HEK293 (cell line): ENCODE data around the gene PTGIR.

Experiments
- FEZF1 ChIP-seq: fragments of 450-650 bp; formaldehyde crosslinking; IDR thresholded peaks from 2 replicates; pipeline ENCODE4 v1.5.1; 2016; ENCODE audit warnings: missing biosample characterization, missing genetic modification characterization
- GLIS2 ChIP-seq: fragments of 450-650 bp; formaldehyde crosslinking; IDR thresholded peaks from 2 replicates; pipeline ENCODE4 v1.5.1; 2016; ENCODE audit warnings: missing biosample characterization, missing genetic modification characterization
- OSR2 ChIP-seq: fragments of 450-650 bp; formaldehyde crosslinking; IDR thresholded peaks from 2 replicates; pipeline ENCODE4 v1.5.1; 2016; ENCODE audit warnings: missing biosample characterization, missing genetic modification characterization
- PRDM2 ChIP-seq: fragments of 450-650 bp; formaldehyde crosslinking; IDR thresholded peaks from 2 replicates; pipeline ENCODE4 v1.5.1; 2016; ENCODE audit warnings: missing biosample characterization, missing genetic modification characterization, borderline replicate concordance
- SALL2 ChIP-seq: fragments of 450-650 bp; formaldehyde crosslinking; IDR thresholded peaks from 2 replicates; pipeline ENCODE4 v1.5.0; 2017; ENCODE audit warnings: missing biosample characterization, mild to moderate bottlenecking, missing genetic modification characterization, borderline replicate concordance
- SCRT1 ChIP-seq: fragments of 450-650 bp; formaldehyde crosslinking; IDR thresholded peaks from 2 replicates; pipeline ENCODE4 v1.5.1; 2016; ENCODE audit warnings: missing biosample characterization, missing genetic modification characterization, borderline replicate concordance
- SP3 ChIP-seq: fragments of 450-650 bp; formaldehyde crosslinking; IDR thresholded peaks from 2 replicates; pipeline ENCODE4 v1.5.1; 2016; ENCODE audit warnings: missing biosample characterization, missing genetic modification characterization
- SP7 ChIP-seq: fragments of 450-650 bp; formaldehyde crosslinking; IDR thresholded peaks from 2 replicates; pipeline ENCODE4 v1.5.1; 2016; ENCODE audit warnings: missing biosample characterization, missing genetic modification characterization
- WT1 ChIP-seq: fragments of 450-650 bp; formaldehyde crosslinking; IDR thresholded peaks from 2 replicates; pipeline ENCODE4 v1.5.1; 2016; ENCODE audit warnings: missing biosample characterization, missing genetic modification characterization
- ZFHX2 ChIP-seq: fragments of 450-650 bp; formaldehyde crosslinking; conservative IDR thresholded peaks from 2 replicates; pipeline ENCODE4 v1.5.1; 2016; ENCODE audit warnings: missing biosample characterization, missing genetic modification characterization
- ZFP69B ChIP-seq: fragments of 450-650 bp; formaldehyde crosslinking; IDR thresholded peaks from 2 replicates; pipeline ENCODE4 v1.5.1; 2016; ENCODE audit warnings: missing biosample characterization, missing genetic modification characterization
- ZNF174 ChIP-seq: fragments of 450-650 bp; formaldehyde crosslinking; IDR thresholded peaks from 2 replicates; pipeline ENCODE4 v1.5.0; 2017; ENCODE audit warnings: missing biosample characterization, mild to moderate bottlenecking, missing genetic modification characterization
- ZNF175 ChIP-seq: fragments of 450-650 bp; formaldehyde crosslinking; IDR thresholded peaks from 2 replicates; pipeline ENCODE4 v1.5.1; 2016; ENCODE audit warnings: missing biosample characterization, missing genetic modification characterization
- ZNF184 ChIP-seq: fragments of 450-650 bp; IDR thresholded peaks from 2 replicates; pipeline ENCODE4 v1.5.1; 2018; ENCODE audit warnings: missing biosample characterization, mild to moderate bottlenecking, missing genetic modification characterization
- ZNF211 ChIP-seq: fragments of 450-650 bp; formaldehyde crosslinking; IDR thresholded peaks from 2 replicates; pipeline ENCODE4 v1.5.1; 2016; ENCODE audit warnings: low read depth, missing biosample characterization, missing genetic modification characterization
- ZNF362 ChIP-seq: fragments of 450-650 bp; formaldehyde crosslinking; IDR thresholded peaks from 2 replicates; pipeline ENCODE4 v1.5.1; 2016; ENCODE audit warnings: missing biosample characterization, missing genetic modification characterization
- ZNF449 ChIP-seq: fragments of 450-650 bp; formaldehyde crosslinking; IDR thresholded peaks from 2 replicates; pipeline ENCODE4 v1.5.1; 2017; ENCODE audit warnings: missing biosample characterization, mild to moderate bottlenecking, missing genetic modification characterization, moderate library complexity
- ZNF510 ChIP-seq: fragments of 450-650 bp; formaldehyde crosslinking; IDR thresholded peaks from 2 replicates; pipeline ENCODE4 v1.5.1; 2018; ENCODE audit warnings: mild to moderate bottlenecking, missing genetic modification characterization, missing biosample characterization; ENCODE audit not compliant: insufficient replicate concordance
- ZNF544 ChIP-seq: fragments of 450-650 bp; formaldehyde crosslinking; IDR thresholded peaks from 2 replicates; pipeline ENCODE4 v1.5.0; 2017; ENCODE audit warnings: missing biosample characterization, missing genetic modification characterization
- ZNF623 ChIP-seq: fragments of 450-650 bp; formaldehyde crosslinking; IDR thresholded peaks from 2 replicates; pipeline ENCODE4 v1.5.1; 2016; ENCODE audit warnings: missing biosample characterization, missing genetic modification characterization
- ZNF654 ChIP-seq: fragments of 450-650 bp; formaldehyde crosslinking; IDR thresholded peaks from 2 replicates; pipeline ENCODE4 v1.5.1; 2016; ENCODE audit warnings: low read depth, missing biosample characterization, missing genetic modification characterization
- ZNF677 ChIP-seq: fragments of 450-650 bp; IDR thresholded peaks from 2 replicates; pipeline ENCODE4 v1.5.0; 2018; ENCODE audit warnings: missing biosample characterization, mild to moderate bottlenecking, missing genetic modification characterization, moderate library complexity
- ZNF704 ChIP-seq: fragments of 450-650 bp; formaldehyde crosslinking; IDR thresholded peaks from 2 replicates; pipeline ENCODE4 v1.5.1; 2016; ENCODE audit warnings: missing biosample characterization, missing genetic modification characterization
- ZNF747 ChIP-seq: fragments of 450-650 bp; formaldehyde crosslinking; IDR thresholded peaks from 2 replicates; pipeline ENCODE4 v1.5.1; 2016; ENCODE audit warnings: missing biosample characterization, missing genetic modification characterization
- ZNF777 ChIP-seq: fragments of 450-650 bp; formaldehyde crosslinking; IDR thresholded peaks from 2 replicates; pipeline ENCODE4 v1.5.1; 2017; ENCODE audit warnings: missing biosample characterization, missing genetic modification characterization, borderline replicate concordance
- ZNF785 ChIP-seq: fragments of 450-650 bp; formaldehyde crosslinking; IDR thresholded peaks from 2 replicates; pipeline ENCODE4 v1.5.1; 2016; ENCODE audit warnings: missing biosample characterization, missing genetic modification characterization
- ZNF830 ChIP-seq: fragments of 450-650 bp; IDR thresholded peaks from 2 replicates; pipeline ENCODE4 v1.5.0; 2018; ENCODE audit warnings: missing biosample characterization, missing genetic modification characterization, low read depth, mild to moderate bottlenecking, moderate library complexity
- ZSCAN30 ChIP-seq: fragments of 450-650 bp; IDR thresholded peaks from 2 replicates; pipeline ENCODE4 v1.5.1; 2018; ENCODE audit warnings: missing biosample characterization, mild to moderate bottlenecking, missing genetic modification characterization, moderate library complexity

The PTGIR gene

GRCh38 chr19:46600384-46601317 lies 24.2 kb downstream of the PTGIR start (continued):
- no peak for TF ChIP-seq PRDM2 (tag by site-specific recombination)
- no peak for TF ChIP-seq ZNF677 (tag by site-specific recombination)
- TF ChIP-seq SCRT1 (tag by site-specific recombination), result 0 out of 2 replicates have a peak, but pooled peaks have one; percentile 15
- TF ChIP-seq ZNF362, result no peak
- no peak for TF ChIP-seq ZNF654 (tag by site-specific recombination)
- no peak for TF ChIP-seq ZNF704 (tag by site-specific recombination)
- no peak for TF ChIP-seq ZNF510 (tag by site-specific recombination)
- peak; percentile 99 for TF ChIP-seq SALL2 (tag by site-specific recombination)
- 0 out of 2 replicates have a peak, but pooled peaks have one; percentile 25 for TF ChIP-seq FEZF1 (tag by site-specific recombination)
- TF ChIP-seq ZNF211 (tag by site-specific recombination), result no peak
- peak; percentile 60 for TF ChIP-seq WT1
- peak; percentile 67; the same call in 1 of the 2 replicates for TF ChIP-seq ZNF777 (tag by site-specific recombination)
- peak; percentile 97 for TF ChIP-seq ZFP69B
- no peak for TF ChIP-seq OSR2 (tag by site-specific recombination)
- TF ChIP-seq ZNF544 (tag by site-specific recombination), result no peak
- peak; percentile 16; the same call in 1 of the 2 replicates for TF ChIP-seq ZNF449 (tag by site-specific recombination)
- TF ChIP-seq SP3 (tag by site-specific recombination), result peak; percentile 98
- no peak for TF ChIP-seq ZNF174
- peak; percentile 93 for TF ChIP-seq ZNF785
- TF ChIP-seq ZNF623, result no peak
- TF ChIP-seq ZSCAN30 (tag by site-specific recombination), result peak; percentile 77
- TF ChIP-seq ZNF747 (tag by site-specific recombination), result no peak
- TF ChIP-seq ZFHX2, result peak; percentile 94
- no peak for TF ChIP-seq ZNF175 (tag by site-specific recombination)
- no peak for TF ChIP-seq ZNF184 (tag by site-specific recombination)
- no peak for TF ChIP-seq ZNF830 (tag by site-specific recombination)
- TF ChIP-seq GLIS2, result peak; percentile 42; the same call in 1 of the 2 replicates
- peak; percentile 96 for TF ChIP-seq SP7 (tag by site-specific recombination)
